Activated CD8-positive, alpha-beta memory T cell treated with anti-CD3 and anti-CD28 coated beads, Interleukin-2, amount 10 ng/mL, durations not matched to agents 7 days and 5 days (primary cell): ENCODE data around the gene CYP27C1. TPM values are rescaled to one million over a fixed set of nuclear protein-coding genes. Genes with fewer than 3 reads are reported as not detected.
"Not testable (repeated sequence)": the region's sequence is repeated elsewhere in the genome, so short reads cannot be mapped to it uniquely, and the experiment has no call there.

Source experiments
- ATAC-seq: fragments of 150-1000 bp; cut with Tn5 transposase; one replicate; pipeline ENCODE4 v1.10.0; 2021; ENCODE audit warnings: moderate library complexity
- CTCF ChIA-PET: fragments of 350-600 bp; sonication (Branson Sonifier 250); formaldehyde crosslinking; loops from one replicate; lab custom pipeline; 2021; ENCODE audit warnings: antibody characterized with exemption; lab: Charles Lee
- DNase-seq: peaks from one replicate; pipeline ENCODE4 v3.0.0-alpha.2; 2020
- H3K27ac Mint-ChIP-seq: one replicate; pipeline ENCODE4 v1.8.0; 2021; ENCODE audit warnings: mild to moderate bottlenecking, mixed read lengths
- H3K27me3 Mint-ChIP-seq: one replicate; pipeline ENCODE4 v1.8.0; 2021; ENCODE audit warnings: mixed read lengths
- H3K36me3 Mint-ChIP-seq: one replicate; pipeline ENCODE4 v1.8.0; 2021; ENCODE audit warnings: mild to moderate bottlenecking, mixed read lengths
- H3K4me1 Mint-ChIP-seq: one replicate; pipeline ENCODE4 v1.8.0; 2021; ENCODE audit warnings: mixed read lengths
- H3K4me3 Mint-ChIP-seq: one replicate; pipeline ENCODE4 v1.8.0; 2021; ENCODE audit warnings: mild to moderate bottlenecking, moderate library complexity, mixed read lengths
- H3K9me3 Mint-ChIP-seq: one replicate; pipeline ENCODE4 v1.8.0; 2022; ENCODE audit warnings: low read depth, mixed read lengths
- total RNA-seq, 2 experiments: library from RNA; stranded (reverse); gene quantifications; one replicate each; pipeline ENCODE4 v1.2.3, GENCODE V29; 2021

Gene CYP27C1
- total RNA-seq: not detected

- peaks cover 68% of the 10 kb centered on the region for H3K27me3 Mint-ChIP-seq
- peak within 1 kb of the TSS; percentile 45 for H3K27ac Mint-ChIP-seq
- CTCF ChIA-PET: no interaction called here
- H3K4me3 Mint-ChIP-seq: peak within 1 kb of the TSS; percentile 47
- no peak for DNase-seq
- peak; percentile 42 for ATAC-seq
- no peaks in the 10 kb centered on the region for H3K9me3 Mint-ChIP-seq
- no peaks in the 10 kb centered on the region for H3K36me3 Mint-ChIP-seq
- H3K4me1 Mint-ChIP-seq: peaks cover 16% of the 10 kb centered on the region
Measured at GRCh38 chr2:127220102-127220767, at the start of gene CYP27C1. Gene CYP27C1, minus strand, starts transcription at chr2:127220299. Its CDS starts 29 bp downstream, at chr2:127220270.

GRCh38 chr2:127261804-127262406 is 41.8 kb upstream of the CYP27C1 start:
- Mint-ChIP-seq H3K27me3 (no peaks in the 10 kb centered on the region), H3K9me3 (no peaks in the 10 kb centered on the region), H3K4me1 (no peaks in the 10 kb centered on the region), H3K27ac (no peak overlapping the region), H3K36me3 (peaks cover 40% of the 10 kb centered on the region), H3K4me3 (no peak overlapping the region)
- CTCF ChIA-PET: interaction anchor here (1.3 kb wide), 1 partner anchor 212 kb away, joined by 3 read pairs; no protein-coding TSS in a partner anchor
- DNase-seq (no peak), ATAC-seq (no peak)

- CTCF ChIA-PET: no interaction called here
- DNase-seq (no peak), ATAC-seq (no peak)
- no peaks in the 10 kb centered on the region for H3K9me3 Mint-ChIP-seq
- H3K27me3 Mint-ChIP-seq: no peaks in the 10 kb centered on the region
- no peak overlapping the region for H3K27ac Mint-ChIP-seq
- no peaks in the 10 kb centered on the region for H3K4me1 Mint-ChIP-seq
- no peak overlapping the region for H3K4me3 Mint-ChIP-seq
- H3K36me3 Mint-ChIP-seq: peaks cover 31% of the 10 kb centered on the region
Measured at GRCh38 chr2:127259355-127259754, 39.3 kb upstream of the CYP27C1 start.

- ATAC-seq: no peak
Measured at GRCh38 chr2:127256866-127257265, 36.8 kb upstream of the CYP27C1 start.

GRCh38 chr2:127256381-127256780 is 36.3 kb upstream of the CYP27C1 start:
- Mint-ChIP-seq H3K27ac (no peak overlapping the region), H3K9me3 (no peaks in the 10 kb centered on the region), H3K36me3 (peaks cover 26% of the 10 kb centered on the region), H3K4me3 (no peak overlapping the region), H3K27me3 (no peaks in the 10 kb centered on the region), H3K4me1 (no peaks in the 10 kb centered on the region)
- CTCF ChIA-PET: no interaction called here
- DNase-seq: no peak
- no peak for ATAC-seq

More at GRCh38 chr2:127256866-127257265, 36.8 kb upstream of the CYP27C1 start:
- Mint-ChIP-seq H3K4me3 (no peak overlapping the region), H3K4me1 (no peaks in the 10 kb centered on the region), H3K36me3 (peaks cover 26% of the 10 kb centered on the region), H3K9me3 (no peaks in the 10 kb centered on the region), H3K27ac (no peak overlapping the region), H3K27me3 (no peaks in the 10 kb centered on the region)
- CTCF ChIA-PET: no interaction called here
- no peak for DNase-seq

GRCh38 chr2:127255721-127256120 is 35.6 kb upstream of the CYP27C1 start:
- ATAC-seq (no peak), DNase-seq (no peak)
- no peaks in the 10 kb centered on the region for H3K9me3 Mint-ChIP-seq
- H3K27ac Mint-ChIP-seq: no peak overlapping the region
- CTCF ChIA-PET: no interaction called here
- no peak overlapping the region for H3K4me3 Mint-ChIP-seq
- no peaks in the 10 kb centered on the region for H3K4me1 Mint-ChIP-seq
- H3K36me3 Mint-ChIP-seq: peaks cover 26% of the 10 kb centered on the region
- no peaks in the 10 kb centered on the region for H3K27me3 Mint-ChIP-seq

GRCh38 chr2:127255146-127255545 is 35.0 kb upstream of the CYP27C1 start:
- no peaks in the 10 kb centered on the region for H3K27me3 Mint-ChIP-seq
- H3K36me3 Mint-ChIP-seq: peaks cover 25% of the 10 kb centered on the region
- H3K9me3 Mint-ChIP-seq: no peaks in the 10 kb centered on the region
- H3K4me3 Mint-ChIP-seq: no peak overlapping the region
- H3K27ac Mint-ChIP-seq: no peak overlapping the region
- ATAC-seq (no peak), DNase-seq (no peak)
- CTCF ChIA-PET: no interaction called here
- H3K4me1 Mint-ChIP-seq: no peaks in the 10 kb centered on the region

GRCh38 chr2:127254386-127254981 is 34.4 kb upstream of the CYP27C1 start:
- CTCF ChIA-PET: no interaction called here
- Mint-ChIP-seq H3K27ac (no peak overlapping the region), H3K4me3 (no peak overlapping the region), H3K9me3 (no peaks in the 10 kb centered on the region), H3K4me1 (no peaks in the 10 kb centered on the region), H3K36me3 (peaks cover 20% of the 10 kb centered on the region), H3K27me3 (no peaks in the 10 kb centered on the region)
- ATAC-seq (no peak), DNase-seq (no peak)

GRCh38 chr2:127241184-127241583 is 21.1 kb upstream of the CYP27C1 start:
- H3K27me3 Mint-ChIP-seq, CTCF ChIA-PET, H3K4me3 Mint-ChIP-seq, H3K27ac Mint-ChIP-seq, DNase-seq, H3K4me1 Mint-ChIP-seq, ATAC-seq: not testable (repeated sequence)
- H3K9me3 Mint-ChIP-seq: peaks cover 12% of the 10 kb centered on the region
- H3K36me3 Mint-ChIP-seq: peaks cover 11% of the 10 kb centered on the region

- ATAC-seq: no peak
- Mint-ChIP-seq H3K4me1 (no peaks in the 10 kb centered on the region), H3K27ac (no peak overlapping the region), H3K9me3 (peaks cover 12% of the 10 kb centered on the region), H3K27me3 (no peaks in the 10 kb centered on the region), H3K4me3 (no peak overlapping the region), H3K36me3 (peaks cover 11% of the 10 kb centered on the region)
- DNase-seq: no peak
- CTCF ChIA-PET: no interaction called here
Measured at GRCh38 chr2:127239395-127239794, 19.3 kb upstream of the CYP27C1 start.

- DNase-seq, H3K4me3 Mint-ChIP-seq, H3K27me3 Mint-ChIP-seq, H3K4me1 Mint-ChIP-seq, ATAC-seq, H3K27ac Mint-ChIP-seq, CTCF ChIA-PET: not testable (repeated sequence)
- H3K36me3 Mint-ChIP-seq: peaks cover 11% of the 10 kb centered on the region
- peaks cover 12% of the 10 kb centered on the region for H3K9me3 Mint-ChIP-seq
Measured at GRCh38 chr2:127237768-127238167, 17.7 kb upstream of the CYP27C1 start.

- H3K9me3 Mint-ChIP-seq: peaks cover 8% of the 10 kb centered on the region
- DNase-seq (no peak), ATAC-seq (no peak)
- H3K4me1 Mint-ChIP-seq: no peaks in the 10 kb centered on the region
- peaks cover 3% of the 10 kb centered on the region for H3K27me3 Mint-ChIP-seq
- peaks cover 8% of the 10 kb centered on the region for H3K36me3 Mint-ChIP-seq
- no peak overlapping the region for H3K4me3 Mint-ChIP-seq
- H3K27ac Mint-ChIP-seq: no peak overlapping the region
- CTCF ChIA-PET: no interaction called here
Measured at GRCh38 chr2:127235082-127235702, 15.1 kb upstream of the CYP27C1 start.

- CTCF ChIA-PET: no interaction called here
Measured at GRCh38 chr2:127233710-127234109, 13.6 kb upstream of the CYP27C1 start.

More at GRCh38 chr2:127233710-127234109, 13.6 kb upstream of the CYP27C1 start:
- Mint-ChIP-seq H3K36me3 (peaks cover 6% of the 10 kb centered on the region), H3K4me3 (no peak overlapping the region), H3K4me1 (no peaks in the 10 kb centered on the region), H3K27ac (no peak overlapping the region), H3K9me3 (peaks cover 6% of the 10 kb centered on the region), H3K27me3 (peaks cover 3% of the 10 kb centered on the region)
- no peak for DNase-seq
- no peak for ATAC-seq
